GM10266 (cell line): ENCODE results near the gene HERC2.

Experiments
- DNase-seq: peaks from one replicate; pipeline ENCODE4 v3.0.0; 2012; ENCODE audit errors: extremely low spot score
- TF ChIP-seq, protein P1 (sequence below): IDR thresholded peaks from 2 replicates; pipeline ENCODE4 v1.5.1; 2012; ENCODE audit warnings: mild to moderate bottlenecking, low read depth; ENCODE audit not compliant: control insufficient read depth, insufficient read depth; ENCODE audit errors: missing control alignments

Gene HERC2

DNA sequence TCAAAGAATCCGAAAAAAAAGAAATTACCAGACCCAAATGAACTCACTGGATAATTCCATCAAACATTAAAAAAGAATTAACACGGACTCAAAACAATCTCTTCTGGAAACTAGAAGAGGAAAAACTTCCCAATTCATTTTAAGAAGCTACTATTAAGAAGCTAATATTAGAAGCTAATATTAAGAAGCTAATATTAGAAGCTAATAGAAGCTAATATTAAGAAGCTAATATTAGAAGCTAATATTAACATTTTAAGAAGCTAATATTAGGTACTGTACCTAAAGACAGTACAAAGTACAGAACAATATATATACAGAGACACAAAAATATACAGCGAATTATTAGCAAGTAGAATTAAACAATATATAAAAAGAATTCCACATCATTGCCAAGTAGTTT is 35.9 kb downstream of the HERC2 start:
- no peak for DNase-seq
- TF ChIP-seq, protein P1, sequence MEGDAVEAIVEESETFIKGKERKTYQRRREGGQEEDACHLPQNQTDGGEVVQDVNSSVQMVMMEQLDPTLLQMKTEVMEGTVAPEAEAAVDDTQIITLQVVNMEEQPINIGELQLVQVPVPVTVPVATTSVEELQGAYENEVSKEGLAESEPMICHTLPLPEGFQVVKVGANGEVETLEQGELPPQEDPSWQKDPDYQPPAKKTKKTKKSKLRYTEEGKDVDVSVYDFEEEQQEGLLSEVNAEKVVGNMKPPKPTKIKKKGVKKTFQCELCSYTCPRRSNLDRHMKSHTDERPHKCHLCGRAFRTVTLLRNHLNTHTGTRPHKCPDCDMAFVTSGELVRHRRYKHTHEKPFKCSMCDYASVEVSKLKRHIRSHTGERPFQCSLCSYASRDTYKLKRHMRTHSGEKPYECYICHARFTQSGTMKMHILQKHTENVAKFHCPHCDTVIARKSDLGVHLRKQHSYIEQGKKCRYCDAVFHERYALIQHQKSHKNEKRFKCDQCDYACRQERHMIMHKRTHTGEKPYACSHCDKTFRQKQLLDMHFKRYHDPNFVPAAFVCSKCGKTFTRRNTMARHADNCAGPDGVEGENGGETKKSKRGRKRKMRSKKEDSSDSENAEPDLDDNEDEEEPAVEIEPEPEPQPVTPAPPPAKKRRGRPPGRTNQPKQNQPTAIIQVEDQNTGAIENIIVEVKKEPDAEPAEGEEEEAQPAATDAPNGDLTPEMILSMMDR: no peak

DNA sequence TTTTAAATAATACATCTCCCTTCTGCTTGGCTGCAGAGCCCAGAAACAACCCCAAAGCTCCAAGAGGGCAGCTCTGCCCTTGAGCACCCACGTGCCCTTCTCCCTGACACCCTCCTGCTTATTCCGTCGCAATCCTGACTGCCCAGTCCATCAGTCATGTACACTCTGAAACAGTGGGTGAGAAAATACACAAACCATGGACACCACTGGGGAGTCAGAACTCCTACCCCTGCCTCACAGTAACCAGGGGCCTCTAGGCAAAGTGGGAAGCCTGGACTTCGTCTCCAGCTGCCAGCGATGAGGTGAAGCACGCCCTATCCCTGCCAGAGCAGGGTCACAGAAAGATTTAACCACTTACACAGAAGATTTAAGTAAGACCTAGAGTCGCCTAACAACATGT is 40.1 kb downstream of the HERC2 start:
- no peak for DNase-seq
- TF ChIP-seq, protein P1: no peak

DNA sequence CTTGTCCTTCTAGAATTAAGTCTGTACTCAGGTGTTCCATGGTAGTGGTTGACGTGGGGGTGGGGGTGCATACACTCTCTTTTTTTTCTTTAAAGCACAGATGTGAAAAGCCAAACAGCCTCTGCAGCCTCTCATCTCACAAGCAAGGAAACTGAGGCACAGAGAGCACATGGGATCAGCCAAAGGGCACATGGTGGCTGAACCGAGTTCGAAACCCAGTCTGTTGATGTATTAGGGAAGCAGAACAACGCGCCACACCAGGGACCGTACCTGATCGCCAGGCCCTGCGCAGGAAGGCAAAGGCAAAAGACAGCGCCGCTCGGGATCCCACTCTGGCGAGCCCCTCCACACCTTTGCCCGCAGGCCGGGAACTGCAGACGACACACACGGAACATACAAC is 47.3 kb downstream of the HERC2 start:
- TF ChIP-seq, protein P1: no peak
- no peak for DNase-seq

DNA sequence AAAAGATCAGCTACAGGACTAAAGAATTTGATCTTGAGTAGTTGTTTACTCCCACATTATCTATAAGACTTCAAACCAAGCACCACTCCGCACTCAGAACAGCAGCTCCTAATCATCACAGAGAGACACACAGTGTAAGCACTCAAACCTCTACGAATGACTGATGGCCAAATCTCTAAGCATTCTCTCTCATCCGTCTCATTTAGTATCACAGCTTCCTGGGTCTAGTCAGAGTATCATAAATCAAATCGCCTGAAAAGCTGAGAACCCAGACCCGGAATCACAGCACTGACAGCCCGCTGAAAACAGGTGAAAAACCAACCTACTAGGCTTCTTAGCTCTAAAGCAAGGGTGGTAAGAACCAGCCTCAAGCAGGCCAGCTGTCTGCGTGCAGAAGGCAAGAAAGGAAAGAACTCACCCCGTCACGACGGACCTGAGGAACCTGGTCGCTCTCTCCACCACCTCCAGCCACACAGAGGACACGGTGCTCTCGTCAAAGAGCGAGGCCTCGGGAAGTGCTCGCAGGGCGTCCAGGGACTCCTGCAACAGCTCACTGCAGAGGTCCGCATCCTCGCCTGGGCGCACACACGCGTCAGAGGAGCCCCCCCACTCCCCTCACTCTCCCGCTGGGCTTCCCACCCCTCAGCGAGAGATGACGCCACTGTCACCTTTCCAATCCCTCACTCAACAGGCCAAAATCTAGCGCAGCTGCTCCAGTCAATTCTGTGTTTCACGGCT is 47.9 kb downstream of the HERC2 start:
- TF ChIP-seq, protein P1: no peak
- no peak for DNase-seq

DNA sequence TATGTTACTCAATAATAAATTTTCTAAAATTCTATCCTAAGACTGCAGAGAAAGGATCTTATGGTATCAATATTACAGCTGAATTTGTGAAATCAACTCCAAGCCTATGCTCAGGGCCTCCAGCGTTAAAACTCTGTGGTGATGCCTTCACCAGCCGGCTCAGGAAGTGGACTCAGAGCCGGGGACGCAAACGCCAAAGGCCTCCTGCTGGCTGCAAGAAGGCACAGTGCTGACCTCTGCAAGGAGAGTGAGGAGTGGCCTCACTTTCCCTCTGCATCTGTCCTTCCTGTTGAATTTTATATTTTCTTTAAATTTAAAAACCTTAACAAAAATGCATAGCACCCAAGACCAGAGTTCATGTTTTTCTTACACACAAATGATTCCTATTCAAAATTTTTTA is 48.5 kb downstream of the HERC2 start:
- DNase-seq: no peak
- TF ChIP-seq, protein P1: no peak

DNA sequence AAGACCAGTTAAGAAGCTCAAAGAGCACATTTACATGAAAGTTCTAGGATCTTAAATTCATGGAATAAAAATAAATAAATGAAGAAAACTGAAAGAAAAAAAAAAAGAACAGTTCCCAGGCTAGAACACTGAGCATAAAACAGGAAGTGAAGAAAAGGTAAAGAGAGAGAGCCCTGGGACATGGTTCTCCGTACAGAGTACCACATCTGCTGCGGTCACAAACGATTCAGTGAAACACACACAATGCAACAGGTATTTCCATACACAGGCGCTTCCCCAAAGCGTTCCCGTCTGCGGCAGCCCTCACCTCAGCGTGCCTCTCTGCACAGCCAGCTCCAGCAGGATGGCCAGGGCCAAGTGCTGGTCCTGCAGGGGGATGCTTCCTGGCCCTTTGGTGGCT is 49.4 kb downstream of the HERC2 start:
- TF ChIP-seq, protein P1: no peak
- no peak for DNase-seq

DNA sequence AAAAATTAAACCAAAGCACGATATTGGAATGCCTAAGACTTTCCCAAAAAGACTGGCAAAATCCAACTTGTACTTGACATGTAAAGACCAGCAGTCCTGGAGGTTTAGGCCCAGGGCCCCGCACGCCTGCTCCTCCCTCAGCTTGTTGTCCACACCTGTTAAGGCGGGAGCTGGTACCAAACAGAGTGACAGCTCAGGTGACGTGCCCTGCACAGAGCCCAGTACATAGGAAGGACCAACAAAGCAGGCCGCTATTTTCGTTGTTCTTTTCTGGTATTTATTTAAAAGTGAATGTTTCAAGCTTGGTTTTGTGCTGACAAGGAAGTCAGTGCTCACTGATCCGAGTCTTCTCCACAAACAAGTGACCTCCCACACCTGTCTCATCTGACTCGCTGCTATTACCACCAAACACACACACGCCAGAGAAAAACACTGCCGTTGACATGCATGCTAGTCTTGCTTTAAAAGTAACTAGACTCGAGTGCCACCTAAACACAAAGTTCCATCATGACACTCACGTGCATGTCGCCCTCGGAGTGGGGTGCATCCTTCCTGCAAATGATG is 50.2 kb downstream of the HERC2 start:
- TF ChIP-seq, protein P1: no peak
- no peak for DNase-seq
